GM21515 (cell line): ENCODE data around the gene ZNF423.

Experiments used
- ATAC-seq: cut with Tn5 transposase; IDR thresholded peaks from one replicate; pipeline ENCODE4 v1.9.1; 2021; ENCODE audit not compliant: unreplicated experiment

The ZNF423 gene

DNA sequence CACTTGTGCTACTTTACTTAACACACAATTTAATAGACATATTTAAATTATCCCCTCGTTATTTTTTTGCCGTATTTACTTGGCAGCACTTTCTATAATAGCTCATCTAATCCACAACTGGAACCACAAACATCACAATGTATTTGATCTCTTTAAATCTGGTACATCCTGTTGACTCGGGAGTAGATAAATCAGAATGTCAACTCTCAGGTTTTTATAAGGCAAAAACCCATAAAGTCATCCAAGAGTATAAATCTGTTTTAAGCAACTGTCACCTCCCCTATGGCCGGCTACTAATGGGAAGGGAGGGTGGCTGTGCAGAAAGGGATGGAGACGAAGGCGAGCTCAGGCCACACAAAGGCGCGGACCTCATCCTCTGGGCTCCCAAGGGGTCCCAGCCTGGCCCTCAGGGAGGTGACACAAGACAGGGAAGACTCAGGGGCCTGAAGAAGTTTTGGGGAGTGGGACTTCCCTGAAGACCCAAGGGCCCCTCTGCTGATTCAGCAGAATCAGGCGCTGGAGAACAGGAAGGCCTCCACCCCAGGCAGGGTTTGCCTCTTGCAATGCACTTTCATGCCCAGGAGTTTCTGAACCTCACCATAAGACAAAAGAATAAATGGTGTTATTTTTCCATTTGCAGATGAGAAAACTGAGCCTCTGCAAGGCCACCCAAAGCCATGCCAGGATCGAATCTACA lies 122.5 kb downstream of the ZNF423 start:
- no peak for ATAC-seq

- no peak for ATAC-seq
Measured at GRCh38 chr16:49731911-49732310, 124.0 kb downstream of the ZNF423 start.

DNA sequence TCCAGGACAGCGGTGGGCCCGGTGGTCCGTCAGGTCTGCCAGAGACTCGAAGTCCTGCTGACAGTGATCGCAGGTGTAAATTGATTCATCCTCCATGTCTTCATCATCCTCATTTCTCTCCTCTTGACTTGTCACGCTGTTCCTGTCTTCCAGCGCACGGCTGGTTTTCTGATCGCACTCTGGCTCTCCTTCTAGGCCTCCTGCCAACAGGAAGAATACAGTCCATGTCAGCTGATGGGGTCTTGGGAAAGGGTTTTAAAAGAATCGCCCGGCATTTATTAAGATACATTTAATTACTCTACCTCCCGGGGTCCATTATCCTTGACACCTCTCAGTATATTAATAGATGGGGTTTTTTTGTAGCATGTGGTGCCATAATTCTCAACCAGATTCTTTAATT lies 125.1 kb downstream of the ZNF423 start:
- no peak for ATAC-seq

GRCh38 chr16:49727611-49728010 lies 128.3 kb downstream of the ZNF423 start:
- ATAC-seq = no peak

DNA sequence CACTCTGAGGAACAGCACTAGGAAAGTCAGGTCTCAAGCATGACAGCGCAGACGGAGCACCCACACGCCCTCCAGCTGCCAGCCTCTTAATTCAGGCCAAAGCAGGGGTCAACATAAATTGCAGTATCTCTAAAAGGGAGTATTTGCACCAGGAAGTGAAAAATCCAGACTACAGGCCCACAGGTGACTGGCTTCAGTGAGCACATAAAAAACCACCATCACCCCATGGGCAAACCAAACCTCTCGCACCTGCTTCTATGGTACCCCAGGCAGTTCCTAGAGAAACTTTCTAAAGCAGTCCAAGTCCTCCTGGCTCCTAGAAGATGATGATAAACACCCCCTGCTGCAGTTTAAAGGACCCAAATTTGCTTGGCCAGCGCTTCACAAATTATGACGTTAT lies 129.8 kb downstream of the ZNF423 start:
- ATAC-seq = no peak

GRCh38 chr16:49725651-49726050 lies 130.3 kb downstream of the ZNF423 start:
- no peak for ATAC-seq

- no peak for ATAC-seq
Measured at GRCh38 chr16:49724774-49725173, 131.1 kb downstream of the ZNF423 start.

DNA sequence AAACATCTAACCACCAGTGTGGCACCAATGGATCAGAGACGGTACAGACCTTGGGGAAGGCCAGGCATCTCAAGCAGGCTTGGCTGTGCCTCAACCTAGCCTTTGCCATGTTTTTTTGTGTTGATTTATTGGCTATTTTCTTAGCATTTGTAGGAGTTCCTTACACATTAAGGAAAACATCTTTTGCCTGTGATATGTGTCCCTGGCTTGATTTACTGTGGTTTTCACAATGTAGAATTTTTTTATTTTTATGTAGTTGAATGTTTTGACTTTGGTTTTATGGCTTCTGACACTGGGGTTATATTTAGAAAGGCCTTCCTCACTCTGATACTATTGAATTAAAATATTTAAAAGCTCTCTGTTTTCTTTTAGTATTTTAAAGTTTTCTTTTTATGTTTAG lies 132.6 kb downstream of the ZNF423 start:
- ATAC-seq = no peak

- no peak for ATAC-seq
Measured at GRCh38 chr16:49720225-49720624, 135.7 kb downstream of the ZNF423 start.

DNA sequence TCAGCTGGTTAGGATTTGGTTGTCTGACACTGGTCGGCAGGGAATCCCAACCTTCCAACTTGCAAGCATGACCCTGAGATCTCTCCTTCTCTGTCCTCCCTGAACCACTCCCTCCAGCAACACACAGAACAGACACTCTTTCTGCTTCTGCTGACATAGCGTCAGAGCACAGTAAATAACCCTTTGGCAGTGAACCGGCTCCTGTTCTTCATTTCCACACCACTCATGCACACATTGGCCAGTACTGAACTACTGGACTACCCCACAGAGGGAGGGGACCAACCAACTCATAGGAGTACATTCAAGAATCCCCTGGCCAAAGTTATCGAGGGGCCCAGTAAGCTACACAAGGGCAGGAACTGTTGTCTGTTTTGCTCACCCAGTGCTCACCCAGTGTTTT lies 138.2 kb downstream of the ZNF423 start:
- no peak for ATAC-seq

- no peak for ATAC-seq
Measured at GRCh38 chr16:49716339-49716934, 139.5 kb downstream of the ZNF423 start.

DNA sequence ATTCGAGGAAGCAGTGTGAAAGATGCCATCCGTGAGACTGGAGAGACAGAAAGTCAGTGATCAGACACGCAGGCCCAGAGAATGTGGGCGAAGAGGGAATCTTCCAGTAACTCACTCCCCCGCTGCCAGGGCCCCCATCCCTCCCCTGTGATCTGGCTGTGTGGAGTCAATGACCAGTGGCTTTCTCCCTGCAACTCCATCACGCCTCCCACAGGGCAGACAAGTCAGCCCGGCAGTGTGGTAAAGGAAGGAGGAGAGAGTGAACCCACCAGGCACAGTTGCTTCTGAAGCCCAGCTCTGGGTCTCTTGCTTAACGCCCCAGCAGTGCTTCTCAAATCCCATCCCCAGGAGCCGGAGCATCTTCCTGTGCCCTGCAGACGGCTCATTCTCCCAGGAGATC lies 142.1 kb downstream of the ZNF423 start:
- ATAC-seq = no peak

- no peak for ATAC-seq
Measured at GRCh38 chr16:49712542-49712941, 143.4 kb downstream of the ZNF423 start.

DNA sequence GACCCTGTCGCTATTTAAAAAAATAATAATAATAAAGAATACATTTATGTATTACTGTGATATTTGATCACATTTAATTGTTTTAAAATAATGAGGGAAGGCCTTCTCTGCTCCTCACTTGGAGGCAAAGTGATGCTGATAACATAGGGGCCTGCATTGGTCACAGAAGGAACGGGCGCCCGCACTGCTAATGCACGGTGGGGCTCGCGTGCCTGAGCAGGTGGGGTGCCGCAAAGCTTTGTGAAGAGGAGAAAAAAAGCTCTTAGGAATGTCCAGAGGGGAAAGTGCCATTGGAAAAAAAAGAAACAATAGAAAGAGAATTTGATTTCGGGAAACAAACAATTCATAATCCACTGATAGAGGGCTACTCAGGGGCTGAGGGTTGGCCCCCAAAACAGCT lies 143.8 kb downstream of the ZNF423 start:
- ATAC-seq = no peak

DNA sequence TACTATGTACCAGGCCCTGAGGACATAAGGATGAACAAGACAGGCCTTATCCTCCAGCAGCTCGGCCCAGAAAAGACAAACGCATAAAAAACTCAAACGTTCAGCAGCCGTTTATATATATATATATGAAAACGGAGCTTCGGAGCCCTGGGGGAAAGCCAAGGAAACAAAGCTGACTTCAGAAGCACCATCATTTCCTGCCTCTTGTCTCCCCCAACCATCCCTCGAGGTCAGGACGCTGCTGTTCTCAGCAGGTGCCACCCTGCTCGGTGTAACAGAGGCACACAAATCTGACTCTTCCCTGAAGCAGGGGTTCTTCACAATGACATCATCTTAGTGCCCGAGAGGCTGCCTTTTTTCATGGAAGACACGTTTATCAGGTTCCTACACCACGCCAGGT lies 146.9 kb downstream of the ZNF423 start:
- ATAC-seq = no peak

GRCh38 chr16:49708491-49708890 lies 147.4 kb downstream of the ZNF423 start:
- no peak for ATAC-seq

- ATAC-seq = no peak
Measured at GRCh38 chr16:49706620-49707355, 149.1 kb downstream of the ZNF423 start.

- no peak for ATAC-seq
Measured at GRCh38 chr16:49704586-49705155, 151.2 kb downstream of the ZNF423 start.

DNA sequence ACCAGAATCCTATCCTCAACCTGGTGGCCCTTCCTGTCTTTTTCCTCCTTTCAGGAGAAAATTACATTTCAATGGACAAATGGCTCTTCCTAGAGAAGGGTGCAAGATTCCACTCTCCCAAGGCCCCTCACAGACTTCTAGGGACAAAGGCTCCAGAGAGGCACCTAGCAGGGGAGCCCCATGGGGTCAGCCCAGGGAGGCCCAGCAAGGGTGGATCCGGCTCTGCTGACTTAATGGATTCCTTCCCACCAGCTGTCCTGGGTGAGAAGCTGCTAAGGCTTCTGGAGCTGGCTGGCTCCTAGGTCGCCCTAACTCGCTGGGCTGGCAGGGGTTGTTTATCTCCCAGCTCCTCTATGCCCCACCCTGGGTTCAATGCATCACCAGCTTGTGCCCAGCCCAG lies 152.4 kb downstream of the ZNF423 start:
- no peak for ATAC-seq

- ATAC-seq = no peak
Measured at GRCh38 chr16:49701789-49702494, 154.0 kb downstream of the ZNF423 start.

DNA sequence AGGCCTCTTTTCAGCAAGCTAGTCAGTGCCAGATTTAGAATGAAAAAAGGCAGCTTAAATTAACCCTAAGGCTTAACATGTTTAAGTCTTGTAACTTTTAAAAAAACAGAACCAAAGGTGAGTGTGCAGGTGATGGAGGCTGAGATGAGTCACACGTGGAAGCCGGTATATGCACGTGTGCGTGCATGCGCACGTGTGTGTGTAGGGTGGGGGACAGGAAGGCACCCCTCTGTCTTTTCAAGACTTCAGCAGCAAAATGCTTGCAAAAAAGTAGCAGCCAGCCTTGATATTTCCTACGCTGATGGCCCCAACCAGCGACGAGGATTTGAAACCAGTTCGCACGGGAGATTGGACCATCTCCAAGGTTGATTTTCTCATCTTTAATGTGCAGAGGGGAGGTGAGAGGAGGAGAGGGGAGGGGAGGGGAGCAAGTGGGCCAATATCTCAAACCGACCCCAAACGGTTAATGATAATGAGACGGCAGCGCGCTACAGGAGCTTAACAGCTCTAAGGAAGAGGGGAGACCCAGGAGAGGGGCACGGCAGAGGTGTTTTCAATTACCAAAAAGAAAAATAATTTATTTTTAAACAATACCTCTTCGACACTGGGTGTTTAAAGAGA lies 154.7 kb downstream of the ZNF423 start:
- ATAC-seq = no peak
